HFF-Myc (cell line): Measurements from ENCODE around the gene LY6G5C.

ENCODE experiments used
- DNase-seq: peaks from one replicate; pipeline ENCODE4 v3.0.0-alpha.2; 2011; ENCODE audit warnings: low read depth; ENCODE audit errors: extremely low read depth
- H3K4me3 ChIP-seq: replicated peaks from 2 replicates; pipeline ENCODE4 v1.5.1; 2011; ENCODE audit warnings: low read depth, mild to moderate bottlenecking, control low read depth, low read length
- CTCF ChIP-seq: IDR thresholded peaks from 2 replicates; pipeline ENCODE4 v1.5.1; 2012; ENCODE audit warnings: mild to moderate bottlenecking, low read depth, low read length, control low read depth; ENCODE audit errors: missing control alignments

Gene LY6G5C

GRCh38 chr6:31680226-31681134, at the start of gene LY6G5C:
TSS of gene LY6G5C (minus strand) at chr6:31681067. CDS start at chr6:31680373, 694 bp downstream.
- no peak for DNase-seq
- H3K4me3 ChIP-seq: peak within 1 kb of the TSS; percentile 45
- peak; percentile 55 for TF ChIP-seq CTCF

- no peak for TF ChIP-seq CTCF
- peak overlapping the region; percentile 63 for H3K4me3 ChIP-seq
- DNase-seq: peak; percentile 62
Observed at GRCh38 chr6:31729979-31730630, 49.2 kb upstream of the LY6G5C start.

GRCh38 chr6:31729515-31729978, 48.7 kb upstream of the LY6G5C start:
- TF ChIP-seq CTCF: no peak
- no peak for DNase-seq
- peak overlapping the region; percentile 63 for H3K4me3 ChIP-seq

GRCh38 chr6:31728767-31729514, 48.1 kb upstream of the LY6G5C start, which contains the start of gene DDAH2:
TSS of gene DDAH2 (minus strand) at chr6:31729299. CDS start at chr6:31729161, 138 bp downstream.
- TF ChIP-seq CTCF: peak; percentile 64
- H3K4me3 ChIP-seq: peak within 1 kb of the TSS; percentile 63
- no peak for DNase-seq

GRCh38 chr6:31727717-31728671, 47.1 kb upstream of the LY6G5C start:
- H3K4me3 ChIP-seq: no peak overlapping the region
- TF ChIP-seq CTCF: no peak
- no peak for DNase-seq
